Measurements from ENCODE around the gene FRMPD2. TPM values are rescaled to one million over a fixed set of nuclear protein-coding genes. Genes with fewer than 3 reads are reported as not detected.
"Not testable (repeated sequence)": the region's sequence is repeated elsewhere in the genome, so short reads cannot be mapped to it uniquely, and the experiment has no call there.

Gene FRMPD2
- total and polyA plus RNA-seq, 7 donors, result 0.04 TPM; not detected in 6

DNA sequence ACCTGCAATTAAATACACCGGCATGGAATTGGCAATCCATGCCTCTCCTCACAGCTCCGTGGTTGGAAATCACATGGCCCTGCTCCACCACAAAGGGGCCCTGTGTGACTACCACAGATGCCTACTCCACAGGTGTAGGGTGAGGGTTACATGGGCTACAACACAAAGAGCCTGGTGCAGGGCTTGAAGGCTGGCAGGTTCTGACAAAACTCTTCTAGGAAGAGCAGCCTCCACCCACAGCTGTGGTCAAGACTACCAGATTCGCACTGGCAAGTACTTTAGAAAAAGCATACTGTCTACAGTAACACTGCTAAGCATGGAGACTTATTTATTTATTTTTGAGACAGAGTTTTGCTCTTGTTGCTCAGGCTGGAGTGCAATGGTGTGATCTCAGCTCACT, 126.9 kb downstream of the FRMPD2 start:
- WGBS, 3 donors, result 83 to 87% (median 83%) methylated on average over 1 of the region's 3 CpGs
- H3K9me3 ChIP-seq; DNase-seq; H3K36me3 ChIP-seq (ENCODE audit: insufficient read depth in 1 of 2, low read depth in 1 of 2); intact Hi-C loops (cut with DNase I); ATAC-seq; H3K27ac ChIP-seq; H3K4me3 ChIP-seq; H3K27me3 ChIP-seq (ENCODE audit: insufficient read depth in 3 of 3, low read length in 2 of 3); H3K4me1 ChIP-seq: not testable (repeated sequence)

DNA sequence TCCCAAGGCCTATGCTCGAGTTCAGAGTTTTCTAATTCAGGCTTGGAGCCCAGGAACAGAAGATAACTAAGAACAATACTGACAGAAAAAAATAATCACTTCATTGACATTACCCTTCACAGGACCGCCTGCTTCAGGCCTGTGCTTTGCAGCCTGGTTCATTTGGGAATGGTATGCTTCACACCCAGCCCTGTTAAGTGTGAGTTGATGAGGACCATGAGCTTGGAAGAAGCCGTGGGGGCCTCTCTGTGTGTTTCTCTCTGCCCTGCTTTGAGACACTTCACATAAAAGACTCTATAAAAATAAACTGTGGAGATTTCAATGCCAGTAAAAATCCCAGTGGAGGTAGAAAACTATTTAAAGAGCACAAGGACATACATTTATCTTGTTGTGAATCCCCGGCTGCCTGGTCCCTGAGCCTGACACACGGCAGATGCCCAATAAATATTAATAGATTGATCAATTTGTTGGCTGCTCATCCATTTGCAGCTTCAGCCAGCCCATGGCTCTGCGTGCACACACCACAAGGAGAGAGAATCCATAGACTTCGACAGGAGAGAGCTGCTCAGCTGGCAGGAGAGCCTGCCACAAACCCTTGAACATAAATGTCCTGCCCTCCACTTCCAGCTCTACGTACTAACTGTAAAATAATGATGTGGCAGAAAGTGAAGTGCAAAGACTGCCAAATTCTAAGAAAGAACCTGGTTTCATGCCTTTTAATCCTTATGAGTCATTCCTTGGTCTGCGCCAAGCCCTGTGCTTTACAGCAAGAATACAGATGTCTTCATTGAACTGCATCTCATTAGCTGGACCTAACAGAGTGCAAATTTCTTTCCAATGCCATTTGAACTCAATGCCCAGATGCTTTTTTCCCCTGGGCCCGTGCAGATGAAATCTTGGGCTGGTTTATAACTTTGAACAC, 130.5 kb downstream of the FRMPD2 start:
- H3K4me3 ChIP-seq; intact Hi-C loops (cut with DNase I); H3K9me3 ChIP-seq; ATAC-seq; H3K27me3 ChIP-seq (ENCODE audit: insufficient read depth in 3 of 3, low read length in 2 of 3); H3K27ac ChIP-seq; DNase-seq; H3K4me1 ChIP-seq; H3K36me3 ChIP-seq (ENCODE audit: insufficient read depth in 1 of 2, low read depth in 1 of 2): not testable (repeated sequence)
- no CpG with 5 or more reads among the region's 10 CpGs for WGBS, 3 donors

DNA sequence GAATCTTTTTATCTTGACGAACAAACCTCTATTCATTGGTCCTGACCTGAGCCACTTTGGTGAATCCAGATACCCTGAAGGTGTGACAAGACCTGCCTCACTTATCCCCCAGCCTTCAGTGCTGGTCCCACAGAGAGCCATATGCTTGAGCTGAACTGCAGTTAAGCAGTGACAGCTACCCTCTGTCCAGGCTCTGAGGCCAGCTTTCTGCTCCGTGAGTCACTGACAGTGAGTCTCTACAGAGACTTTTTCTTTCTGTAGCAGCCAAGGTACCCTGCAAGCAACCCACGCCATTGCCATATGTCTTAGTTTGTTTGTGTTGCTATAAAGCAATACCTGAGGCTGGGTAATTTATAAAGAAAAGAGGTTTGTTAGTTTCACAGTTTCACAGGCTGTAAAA, 133.5 kb downstream of the FRMPD2 start:
- H3K4me1 ChIP-seq; ATAC-seq; intact Hi-C loops (cut with DNase I); H3K27ac ChIP-seq; H3K4me3 ChIP-seq; H3K36me3 ChIP-seq (ENCODE audit: insufficient read depth in 1 of 2, low read depth in 1 of 2); DNase-seq; H3K27me3 ChIP-seq (ENCODE audit: insufficient read depth in 3 of 3, low read length in 2 of 3); H3K9me3 ChIP-seq: not testable (repeated sequence)
- WGBS, 3 donors, result 55 to 79% (median 78%) methylated on average over 1 to 2 of the region's 3 CpGs

GRCh38 chr10:48139953-48140850, 134.3 kb downstream of the FRMPD2 start:
- H3K9me3 ChIP-seq; H3K27ac ChIP-seq; H3K27me3 ChIP-seq (ENCODE audit: insufficient read depth in 3 of 3, low read length in 2 of 3); intact Hi-C loops (cut with DNase I); DNase-seq; H3K36me3 ChIP-seq (ENCODE audit: insufficient read depth in 1 of 2, low read depth in 1 of 2); H3K4me1 ChIP-seq; H3K4me3 ChIP-seq: not testable (repeated sequence)
- WGBS, 3 donors, result 36 to 69% (median 50%) methylated on average over 8 to 22 of the region's 53 CpGs
- ATAC-seq, result peak; percentile 83 to 93 (median 86)

- 67 to 83% (median 71%) methylated on average over 1 of the region's 2 CpGs for WGBS, 3 donors
- H3K27me3 ChIP-seq (ENCODE audit: insufficient read depth in 3 of 3, low read length in 2 of 3); H3K36me3 ChIP-seq (ENCODE audit: insufficient read depth in 1 of 2, low read depth in 1 of 2); intact Hi-C loops (cut with DNase I); ATAC-seq; H3K4me1 ChIP-seq; H3K27ac ChIP-seq; H3K9me3 ChIP-seq; H3K4me3 ChIP-seq; DNase-seq: not testable (repeated sequence)
These were observed 145.5 kb downstream of the FRMPD2 start for GRCh38 chr10:48128954-48129353.

GRCh38 chr10:48126251-48126650, 148.2 kb downstream of the FRMPD2 start:
- ATAC-seq; intact Hi-C loops (cut with DNase I): not testable (repeated sequence)
- no CpG with 5 or more reads among the region's 2 CpGs for WGBS, 3 donors

DNA sequence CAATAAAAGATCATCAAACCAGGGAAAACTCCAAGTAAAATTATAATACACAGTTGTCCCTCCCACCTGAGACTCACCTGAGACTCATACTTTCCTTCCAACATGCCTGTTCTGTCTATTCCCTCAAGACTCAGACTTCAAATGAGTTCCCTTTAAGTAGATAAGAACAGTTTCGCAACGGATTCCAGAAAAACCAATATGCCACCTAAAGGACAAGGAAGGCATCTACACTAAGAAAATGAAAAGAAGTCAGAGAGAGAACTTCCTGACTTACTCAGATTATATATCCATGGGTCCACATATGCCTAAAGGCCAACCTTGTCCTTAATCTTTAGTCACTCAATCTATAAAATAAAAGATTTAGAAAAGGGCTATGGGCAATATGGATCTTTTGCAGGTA, 148.9 kb downstream of the FRMPD2 start:
- H3K36me3 ChIP-seq (ENCODE audit: insufficient read depth in 1 of 2, low read depth in 1 of 2); DNase-seq; H3K9me3 ChIP-seq; H3K4me1 ChIP-seq; intact Hi-C loops (cut with DNase I); ATAC-seq; H3K27me3 ChIP-seq (ENCODE audit: insufficient read depth in 3 of 3, low read length in 2 of 3); H3K27ac ChIP-seq; H3K4me3 ChIP-seq: not testable (repeated sequence)
- 6 to 13% methylated on average over 2 of the region's 2 CpGs; no CpG with 5 or more reads in 1 of the 3 donors for WGBS, 3 donors

More at GRCh38 chr10:48126251-48126650, 148.2 kb downstream of the FRMPD2 start:
- H3K27ac ChIP-seq; H3K27me3 ChIP-seq (ENCODE audit: insufficient read depth in 3 of 3, low read length in 2 of 3); H3K4me3 ChIP-seq; H3K9me3 ChIP-seq; H3K36me3 ChIP-seq (ENCODE audit: insufficient read depth in 1 of 2, low read depth in 1 of 2); H3K4me1 ChIP-seq; DNase-seq: not testable (repeated sequence)

DNA sequence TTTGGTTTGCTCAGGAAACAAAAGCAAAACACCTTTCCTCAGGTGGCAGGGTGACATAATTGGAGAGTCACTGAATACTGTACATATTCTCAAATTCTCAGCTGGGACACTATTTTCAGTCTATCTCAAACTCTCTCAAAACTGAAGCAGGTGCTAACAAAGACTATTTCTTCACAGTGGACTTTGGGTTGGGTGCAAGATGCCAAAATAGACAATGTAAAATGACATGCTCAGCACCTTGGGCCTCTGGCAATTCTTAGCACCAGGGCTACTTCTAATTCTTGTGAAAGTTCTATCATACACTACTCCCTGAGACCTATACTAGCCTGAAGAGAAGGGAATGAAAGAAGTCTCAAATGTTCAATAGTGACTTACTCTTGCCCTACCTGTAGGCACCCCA, 151.9 kb downstream of the FRMPD2 start:
- H3K27me3 ChIP-seq (ENCODE audit: insufficient read depth in 3 of 3, low read length in 2 of 3); H3K4me1 ChIP-seq; H3K4me3 ChIP-seq; H3K27ac ChIP-seq; intact Hi-C loops (cut with DNase I); ATAC-seq; DNase-seq; H3K36me3 ChIP-seq (ENCODE audit: insufficient read depth in 1 of 2, low read depth in 1 of 2); H3K9me3 ChIP-seq: not testable (repeated sequence)

DNA sequence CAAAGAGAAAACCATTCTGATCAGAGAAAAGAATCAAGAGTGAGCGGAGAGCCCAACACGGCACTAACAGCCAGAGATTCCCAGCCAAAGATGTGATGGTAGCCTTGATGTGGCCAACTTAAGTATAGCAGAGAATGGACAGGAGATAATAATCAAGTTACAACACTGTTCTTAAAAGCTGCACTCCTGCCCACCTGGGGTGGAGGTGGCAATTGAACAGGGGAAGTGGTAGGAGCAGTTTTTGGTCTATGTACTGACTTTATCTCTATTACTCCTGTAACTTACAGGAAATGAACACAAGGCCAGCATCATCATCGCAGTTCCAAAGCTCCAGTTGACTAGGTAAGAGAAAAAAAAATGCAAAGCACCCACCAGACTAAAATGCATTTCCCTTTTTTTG, 164.2 kb downstream of the FRMPD2 start:
- ATAC-seq; H3K9me3 ChIP-seq; H3K27me3 ChIP-seq (ENCODE audit: insufficient read depth in 3 of 3, low read length in 2 of 3); H3K4me3 ChIP-seq; DNase-seq; H3K27ac ChIP-seq; H3K36me3 ChIP-seq (ENCODE audit: insufficient read depth in 1 of 2, low read depth in 1 of 2); H3K4me1 ChIP-seq; intact Hi-C loops (cut with DNase I): not testable (repeated sequence)
- WGBS, 3 donors, result no CpG with 5 or more reads among the region's 3 CpGs
